Uterus (tissue), 4 donors: Measurements from ENCODE around the gene HOXA13. TPM values are rescaled to one million over a fixed set of nuclear protein-coding genes. Genes with fewer than 3 reads are reported as not detected.

Experiments used
- DNase-seq, 2 donors: peaks; one replicate each; pipeline ENCODE4 v3.0.0-alpha.2; 2019 to 2020
- H3K27ac ChIP-seq, 2 donors: fragments of 200-600 bp; sonication (generic); 1 replicate in 1 of 2; 2 replicates in 1 of 2; pipeline ENCODE4 v1.5.1; 2016 to 2018
- H3K27me3 ChIP-seq, 2 donors: fragments of 200-600 bp; sonication (generic); one replicate each; pipeline ENCODE4 v1.5.1; 2018 to 2019; ENCODE audit warnings: control low read depth in 1 of 2
- H3K36me3 ChIP-seq, 2 donors: fragments of 200-600 bp; sonication (generic); one replicate each; pipeline ENCODE4 v1.5.1; 2019; ENCODE audit warnings: control low read depth in 1 of 2
- H3K4me1 ChIP-seq, 2 donors: fragments of 200-600 bp; sonication (generic); one replicate each; pipeline ENCODE4 v1.5.1; 2018 to 2019; ENCODE audit warnings: control low read depth in 1 of 2
- H3K4me3 ChIP-seq, 2 donors: fragments of 200-600 bp; sonication (generic); 1 replicate in 1 of 2; 2 replicates in 1 of 2; pipeline ENCODE4 v1.5.1; 2018 to 2019; ENCODE audit warnings: mild to moderate bottlenecking in 1 of 2
- H3K9me3 ChIP-seq, 2 donors: fragments of 200-600 bp; sonication (generic); one replicate each; pipeline ENCODE4 v1.5.1; 2019; ENCODE audit warnings: control low read depth in 1 of 2
- POLR2A ChIP-seq, 2 donors: fragments of 450-650 bp; IDR thresholded peaks; one replicate each; pipeline ENCODE4 v1.6.1; 2016; ENCODE audit warnings: antibody characterized with exemption in 2 of 2, mild to moderate bottlenecking in 1 of 2, moderate library complexity in 1 of 2
- intact Hi-C: fragments of 100-400 bp; cut with DNase I; formaldehyde crosslinking; loops from one replicate; pipeline ENCODE4 v1.15.1; 2023; ENCODE audit warnings: low total_unique reads
- total RNA-seq, 4 donors: library from RNA; depleted of rRNA in 3 of 4; stranded (reverse); fragments of >200 nt in 3 of 4; gene quantifications; one replicate each; pipeline versions ENCODE4 v1.1.0 to v1.2.4, GENCODE V29; 2014 to 2023
- TF ChIP-seq, protein P1 (sequence below), 4 experiments: fragments of 200-600 bp in 2 of 4; fragments of 450-650 bp in 2 of 4; sonication (generic) in 2 of 4; IDR thresholded peaks; one replicate each; pipeline ENCODE4 v1.5.1; 2016 to 2019; ENCODE audit warnings: antibody characterized with exemption in 4 of 4, mild to moderate bottlenecking in 2 of 4, moderate library complexity in 1 of 4
- donor health status: DM: yes; HTN: yes; CAD: no.

HOXA13 gene
- total RNA-seq, 4 donors from 2014 or later: 0.40 to 27.5 (median 1.1) TPM

DNA sequence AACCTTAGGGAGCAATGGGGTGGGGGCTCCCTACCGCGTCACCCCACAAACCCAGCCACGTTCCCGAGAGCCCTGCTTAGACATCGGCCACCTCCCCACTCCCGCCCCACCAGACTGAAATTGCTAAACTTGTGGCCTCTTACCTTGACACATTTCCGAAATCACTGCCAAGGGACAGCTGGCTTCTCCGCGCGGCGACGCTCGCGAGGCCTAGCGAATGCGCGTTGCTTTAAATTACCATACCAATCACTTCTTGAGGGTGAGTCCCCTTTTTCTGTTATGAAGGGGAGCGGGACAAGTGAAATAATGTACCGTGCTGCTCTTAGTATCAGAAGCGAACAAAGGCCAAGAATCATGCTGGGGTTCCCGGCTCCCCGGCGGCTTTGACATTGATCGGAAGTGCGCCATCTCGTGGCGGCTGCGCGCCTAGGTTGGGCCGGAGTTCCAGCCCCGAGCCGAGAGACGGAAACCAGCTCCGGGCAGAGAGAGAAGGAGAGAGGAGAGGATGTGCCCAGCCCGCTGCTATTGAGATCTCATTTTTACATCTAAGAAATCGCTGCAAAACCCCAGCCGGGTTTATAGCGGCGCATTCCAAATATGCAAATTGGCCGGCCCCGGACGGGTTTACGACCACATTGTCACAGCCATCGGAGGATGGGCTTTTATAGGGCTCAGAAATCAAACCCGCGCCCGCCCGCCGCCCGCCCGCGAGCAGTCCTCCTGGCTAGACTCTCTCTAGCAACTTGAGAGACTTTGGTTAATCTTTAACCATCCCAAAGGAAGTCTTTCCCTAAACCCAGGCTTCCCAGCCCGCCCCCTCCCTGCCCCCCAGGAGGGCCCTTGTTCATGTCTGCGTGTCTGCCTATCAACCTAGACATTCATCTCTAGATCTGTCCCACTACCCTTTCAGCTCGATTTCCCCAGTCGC lies 20.1 kb downstream of the HOXA13 start:
- peak in 1 of 2 donors; percentile 52 for TF ChIP-seq POLR2A (IDR thresholded peaks at IDR 0.05)
- TF ChIP-seq, protein P1, sequence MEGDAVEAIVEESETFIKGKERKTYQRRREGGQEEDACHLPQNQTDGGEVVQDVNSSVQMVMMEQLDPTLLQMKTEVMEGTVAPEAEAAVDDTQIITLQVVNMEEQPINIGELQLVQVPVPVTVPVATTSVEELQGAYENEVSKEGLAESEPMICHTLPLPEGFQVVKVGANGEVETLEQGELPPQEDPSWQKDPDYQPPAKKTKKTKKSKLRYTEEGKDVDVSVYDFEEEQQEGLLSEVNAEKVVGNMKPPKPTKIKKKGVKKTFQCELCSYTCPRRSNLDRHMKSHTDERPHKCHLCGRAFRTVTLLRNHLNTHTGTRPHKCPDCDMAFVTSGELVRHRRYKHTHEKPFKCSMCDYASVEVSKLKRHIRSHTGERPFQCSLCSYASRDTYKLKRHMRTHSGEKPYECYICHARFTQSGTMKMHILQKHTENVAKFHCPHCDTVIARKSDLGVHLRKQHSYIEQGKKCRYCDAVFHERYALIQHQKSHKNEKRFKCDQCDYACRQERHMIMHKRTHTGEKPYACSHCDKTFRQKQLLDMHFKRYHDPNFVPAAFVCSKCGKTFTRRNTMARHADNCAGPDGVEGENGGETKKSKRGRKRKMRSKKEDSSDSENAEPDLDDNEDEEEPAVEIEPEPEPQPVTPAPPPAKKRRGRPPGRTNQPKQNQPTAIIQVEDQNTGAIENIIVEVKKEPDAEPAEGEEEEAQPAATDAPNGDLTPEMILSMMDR (IDR thresholded peaks at IDR 0.05): peak; percentile 68 to 94 (median 84)
- Histone ChIP-seq H3K27ac (peak overlapping the region; percentile 94 to 96), H3K9me3 (no peaks in the 10 kb centered on the region), H3K27me3 (no peaks in the 10 kb centered on the region), H3K36me3 (no peaks in the 10 kb centered on the region), H3K4me3 (peak overlapping the region; percentile 58 to 66), H3K4me1 (no peaks in the 10 kb centered on the region)
- peak; percentile 86 to 90 for DNase-seq
- intact Hi-C loops: loop anchor here (5.0 kb wide), 1 partner anchor 1322 kb away; no protein-coding TSS in a partner anchor

DNA sequence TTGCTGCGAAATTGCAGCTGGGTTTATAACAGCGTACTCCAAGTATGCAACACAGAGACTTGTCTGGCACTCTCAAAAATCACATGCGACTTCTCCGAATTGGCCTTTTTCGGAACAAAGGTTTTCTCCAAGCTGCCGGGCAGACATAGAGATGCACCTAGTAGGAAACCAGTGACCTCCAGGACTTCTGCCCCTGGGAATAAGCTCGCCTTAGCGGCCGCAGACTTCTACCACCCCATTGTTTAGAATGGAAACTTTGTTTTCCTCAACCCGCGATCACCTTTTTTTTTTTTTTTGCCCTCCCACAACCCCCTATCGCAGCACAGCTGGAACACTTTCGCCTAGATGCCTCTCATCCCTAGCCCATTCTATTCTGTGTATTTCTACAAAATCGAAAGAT lies 20.9 kb downstream of the HOXA13 start:
- H3K27ac ChIP-seq: peak overlapping the region; percentile 94 to 96
- H3K4me1 ChIP-seq: no peaks in the 10 kb centered on the region

GRCh38 chr7:27178366-27178765 lies 21.5 kb downstream of the HOXA13 start:
- intact Hi-C loops: no loop called here
- peak overlapping the region; percentile 58 to 66 for H3K4me3 ChIP-seq
- H3K36me3 ChIP-seq: no peaks in the 10 kb centered on the region
- H3K27ac ChIP-seq: peak overlapping the region; percentile 94 to 96
- no peaks in the 10 kb centered on the region for H3K4me1 ChIP-seq
- peak; percentile 45 to 65 for DNase-seq
- no peaks in the 10 kb centered on the region for H3K9me3 ChIP-seq
- no peaks in the 10 kb centered on the region for H3K27me3 ChIP-seq
- TF ChIP-seq POLR2A (IDR thresholded peaks at IDR 0.05): no peak
- TF ChIP-seq, protein P1 (IDR thresholded peaks at IDR 0.05): no peak

More for the DNA sequence above, 20.9 kb downstream of the HOXA13 start:
- TF ChIP-seq, protein P1 (IDR thresholded peaks at IDR 0.05): no peak
- TF ChIP-seq POLR2A (IDR thresholded peaks at IDR 0.05): no peak
- no peaks in the 10 kb centered on the region for H3K9me3 ChIP-seq
- no peaks in the 10 kb centered on the region for H3K36me3 ChIP-seq
- no peaks in the 10 kb centered on the region for H3K27me3 ChIP-seq
- intact Hi-C loops: no loop called here
- DNase-seq: peak; percentile 16 to 23
- peak overlapping the region; percentile 58 to 66 for H3K4me3 ChIP-seq

- Histone ChIP-seq H3K27me3 (no peaks in the 10 kb centered on the region), H3K4me3 (peak overlapping the region; percentile 58 to 66), H3K4me1 (no peaks in the 10 kb centered on the region), H3K36me3 (no peaks in the 10 kb centered on the region), H3K27ac (peak overlapping the region; percentile 94 to 96), H3K9me3 (no peaks in the 10 kb centered on the region)
- TF ChIP-seq, protein P1 (IDR thresholded peaks at IDR 0.05): no peak
- TF ChIP-seq POLR2A (IDR thresholded peaks at IDR 0.05): no peak
- DNase-seq: peak in 1 of 2 donors; percentile 14
- intact Hi-C loops: no loop called here
Measured at GRCh38 chr7:27177795-27178320, 22.0 kb downstream of the HOXA13 start.
